GM21515 (cell line): ENCODE results near the gene ABLIM3.
"Not testable (repeated sequence)": the region's sequence is repeated elsewhere in the genome, so short reads cannot be mapped to it uniquely, and the experiment has no call there.

Source experiments
- ATAC-seq: cut with Tn5 transposase; IDR thresholded peaks from one replicate; pipeline ENCODE4 v1.9.1; 2021; ENCODE audit not compliant: unreplicated experiment

The ABLIM3 gene

DNA sequence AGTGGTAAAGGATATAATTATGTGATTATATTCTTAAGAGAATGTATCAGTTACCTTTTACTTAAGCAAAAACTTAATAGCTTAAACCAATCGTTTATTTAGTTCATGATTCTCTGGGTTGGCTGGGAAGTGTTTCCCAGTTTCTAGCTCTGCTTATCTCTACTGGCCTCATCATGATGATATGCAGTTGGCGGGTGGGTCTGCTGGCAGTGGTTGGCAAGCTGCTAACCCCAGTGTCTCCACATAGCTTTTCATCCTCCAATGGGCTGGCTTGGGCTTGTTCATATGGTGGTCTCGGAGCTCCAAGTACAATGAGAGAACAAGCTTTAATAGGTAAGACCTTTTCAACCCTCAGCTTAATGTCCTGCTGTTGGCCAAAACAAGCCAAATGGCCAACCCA lies 43.8 kb downstream of the ABLIM3 start:
- ATAC-seq, result no peak

GRCh38 chr5:149186506-149186905 lies 45.2 kb downstream of the ABLIM3 start:
- ATAC-seq, result no peak

DNA sequence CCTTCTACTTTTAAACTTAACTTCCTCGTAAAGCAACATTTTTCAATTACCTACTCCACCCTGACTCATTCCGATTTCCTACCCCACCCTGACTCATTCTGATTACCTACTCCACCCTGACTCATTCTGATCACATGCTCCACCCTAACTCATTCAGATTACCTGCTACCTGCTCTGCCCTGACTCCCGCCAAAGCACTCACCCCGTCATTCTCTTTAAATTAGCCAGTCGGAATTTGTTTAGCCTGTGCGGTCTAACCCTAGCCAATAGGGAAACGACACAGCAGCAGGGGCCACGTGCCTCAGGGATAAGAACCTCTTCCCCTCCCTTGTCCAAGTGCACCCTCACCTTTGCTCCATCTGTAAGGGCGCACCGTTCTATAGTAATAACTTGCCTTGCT lies 46.3 kb downstream of the ABLIM3 start:
- not testable (repeated sequence) for ATAC-seq

DNA sequence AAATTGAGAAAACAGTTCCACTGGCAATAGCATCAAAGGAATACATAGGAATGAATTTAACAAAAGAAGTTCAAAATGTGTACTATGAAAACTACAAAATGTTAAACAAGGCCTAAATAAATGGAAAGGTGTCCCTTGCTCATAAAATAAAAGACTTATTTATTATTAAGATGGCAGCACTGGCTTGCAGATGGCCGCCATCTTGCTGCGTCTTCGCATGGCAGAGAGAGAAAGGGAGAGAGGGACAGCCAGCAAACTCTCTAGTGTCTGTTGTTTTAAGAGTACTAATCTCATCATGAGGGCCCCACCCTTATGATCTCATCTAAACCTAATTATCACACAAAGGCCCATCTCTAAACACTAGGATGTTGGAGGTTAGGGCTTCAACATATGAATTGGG lies 47.1 kb downstream of the ABLIM3 start:
- no peak for ATAC-seq

DNA sequence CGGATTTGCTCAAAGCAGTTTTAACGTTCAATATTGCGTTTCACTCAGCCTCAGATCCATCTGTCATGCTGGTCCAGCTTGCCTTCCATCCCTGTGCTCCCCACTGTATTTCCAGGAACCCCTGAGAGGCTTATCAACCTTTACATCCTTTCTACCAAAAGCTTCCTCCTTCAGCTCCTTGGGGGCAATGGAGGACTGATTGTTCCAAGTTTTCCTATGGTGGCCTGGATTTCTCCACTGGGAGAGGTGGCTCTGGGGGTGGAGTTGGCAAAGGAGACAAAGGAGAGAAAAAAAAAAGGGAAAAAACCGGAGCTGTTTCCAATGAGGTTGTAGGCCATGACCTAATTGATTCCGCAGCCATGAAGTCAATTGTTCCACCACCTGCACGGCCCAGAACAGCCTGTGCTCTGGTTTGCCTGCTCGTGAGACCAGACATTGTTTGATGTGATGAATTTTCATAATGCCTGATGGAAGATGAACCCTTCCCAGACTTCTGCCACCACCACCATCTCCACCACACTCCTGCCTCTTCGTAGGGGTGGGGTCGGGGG lies 54.1 kb downstream of the ABLIM3 start:
- no peak for ATAC-seq

- no peak for ATAC-seq
Observed at GRCh38 chr5:149195962-149196361, 54.7 kb downstream of the ABLIM3 start.

DNA sequence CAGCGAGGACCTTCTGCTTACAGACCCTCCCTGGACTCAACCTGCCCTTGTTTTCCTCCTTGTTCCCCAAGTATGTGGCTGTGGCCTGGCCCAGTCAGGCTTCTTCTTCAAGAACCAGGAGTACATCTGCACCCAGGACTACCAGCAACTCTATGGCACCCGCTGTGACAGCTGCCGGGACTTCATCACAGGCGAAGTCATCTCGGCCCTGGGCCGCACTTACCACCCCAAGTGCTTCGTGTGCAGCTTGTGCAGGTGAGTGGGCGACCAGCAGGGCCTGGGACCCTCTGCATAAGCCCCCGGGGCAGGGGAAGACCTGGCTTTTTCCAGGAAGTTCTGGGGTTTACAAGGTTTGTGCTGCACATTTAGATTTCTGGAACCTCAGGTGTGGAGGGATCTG lies 56.9 kb downstream of the ABLIM3 start:
- ATAC-seq, result no peak

GRCh38 chr5:149200355-149200754 lies 59.1 kb downstream of the ABLIM3 start:
- ATAC-seq, result no peak

GRCh38 chr5:149201121-149201637 lies 59.9 kb downstream of the ABLIM3 start:
- no peak for ATAC-seq

DNA sequence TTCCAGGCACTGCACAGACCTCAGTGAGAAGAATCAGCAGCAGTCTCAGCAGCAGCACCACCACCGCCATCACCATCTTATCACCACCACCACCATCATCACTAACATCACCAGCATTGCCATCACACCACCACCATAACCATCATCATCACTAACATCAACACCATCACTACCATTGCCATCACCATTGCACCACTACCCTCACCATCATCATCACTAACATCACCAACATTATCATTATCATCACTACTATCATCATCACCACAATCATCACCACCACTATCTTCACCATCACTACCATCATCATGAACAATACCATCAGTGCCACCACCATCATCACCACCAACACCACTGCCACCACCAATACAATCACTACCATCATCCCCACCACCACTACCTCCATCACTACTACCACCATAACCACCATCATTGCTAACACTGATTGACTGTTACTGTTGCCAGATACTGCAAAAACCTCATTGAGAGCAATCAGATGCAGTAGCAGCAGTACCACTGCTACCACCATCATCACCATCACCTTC lies 61.7 kb downstream of the ABLIM3 start:
- ATAC-seq, result no peak

- no peak for ATAC-seq
Observed at GRCh38 chr5:149203921-149204441, 62.7 kb downstream of the ABLIM3 start.

DNA sequence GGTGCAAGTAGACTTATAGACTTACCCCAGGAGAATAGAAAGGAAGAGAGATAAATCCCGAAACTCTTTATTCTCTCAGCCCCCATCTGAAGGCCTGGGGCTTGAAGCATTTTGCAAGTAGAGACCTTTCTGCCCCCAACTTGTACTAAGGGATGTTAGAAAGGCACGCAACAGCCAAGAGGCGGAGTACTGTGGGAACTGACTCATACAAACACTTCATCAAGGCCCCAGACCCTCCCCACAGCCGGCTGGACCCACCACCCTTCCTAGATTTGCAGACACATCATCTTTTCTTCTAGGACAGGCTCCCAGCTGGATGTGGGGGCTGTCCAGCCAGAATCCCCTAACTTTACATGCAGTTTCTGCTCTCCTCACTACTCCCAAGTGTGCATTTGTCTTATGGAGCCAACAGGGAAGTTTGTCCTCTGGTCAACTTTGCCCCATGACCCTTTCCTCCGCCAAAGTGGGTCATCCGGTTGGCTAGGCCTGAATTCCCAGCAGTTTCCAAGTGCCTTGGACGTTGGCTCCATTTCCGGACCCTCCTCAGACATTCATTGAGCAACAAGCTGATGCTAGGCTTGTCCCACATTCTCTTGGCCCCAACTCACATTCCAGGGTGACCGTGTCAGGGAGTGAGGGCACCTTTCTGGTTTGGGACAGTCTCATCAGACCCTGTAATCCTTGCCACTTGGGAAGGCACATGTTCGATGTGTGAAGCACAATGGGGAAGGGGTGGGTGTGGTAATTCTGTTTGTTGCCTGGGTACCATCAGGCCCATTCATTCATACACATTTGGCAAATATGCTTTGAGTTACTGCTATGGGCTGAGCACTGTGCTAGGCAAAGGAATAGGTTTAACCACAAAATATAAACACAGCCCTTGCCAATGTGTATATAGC lies 64.6 kb downstream of the ABLIM3 start:
- no peak for ATAC-seq

GRCh38 chr5:149206524-149207141 lies 65.3 kb downstream of the ABLIM3 start:
- ATAC-seq, result no peak

GRCh38 chr5:149207831-149208230 lies 66.5 kb downstream of the ABLIM3 start:
- no peak for ATAC-seq

GRCh38 chr5:149210225-149210624 lies 68.9 kb downstream of the ABLIM3 start:
- ATAC-seq, result no peak

DNA sequence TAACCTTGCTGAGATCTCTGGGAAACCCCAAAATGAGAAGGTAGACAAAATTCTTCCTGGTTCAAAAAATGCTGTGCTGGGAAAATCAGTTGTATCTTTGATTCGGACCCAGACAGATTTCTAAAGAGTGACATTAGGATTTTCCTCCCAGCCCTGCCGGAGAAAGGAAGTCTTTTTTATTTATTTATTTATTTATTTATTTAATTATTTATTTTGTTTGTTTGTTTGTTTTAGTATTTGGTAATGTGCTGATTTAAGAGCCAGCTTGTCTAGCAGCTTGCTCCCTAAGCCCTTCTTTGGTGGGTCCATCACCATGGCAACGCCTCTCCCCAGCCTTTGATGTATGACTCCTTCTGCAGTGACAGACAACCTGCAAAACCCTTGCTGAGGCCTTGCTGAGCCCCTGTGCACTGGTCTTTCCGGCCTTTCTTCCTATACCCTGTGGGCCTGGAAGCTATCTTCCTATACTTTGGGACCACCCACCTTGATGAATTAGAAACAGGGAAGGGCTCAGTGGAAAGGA lies 69.7 kb downstream of the ABLIM3 start:
- ATAC-seq, result no peak

DNA sequence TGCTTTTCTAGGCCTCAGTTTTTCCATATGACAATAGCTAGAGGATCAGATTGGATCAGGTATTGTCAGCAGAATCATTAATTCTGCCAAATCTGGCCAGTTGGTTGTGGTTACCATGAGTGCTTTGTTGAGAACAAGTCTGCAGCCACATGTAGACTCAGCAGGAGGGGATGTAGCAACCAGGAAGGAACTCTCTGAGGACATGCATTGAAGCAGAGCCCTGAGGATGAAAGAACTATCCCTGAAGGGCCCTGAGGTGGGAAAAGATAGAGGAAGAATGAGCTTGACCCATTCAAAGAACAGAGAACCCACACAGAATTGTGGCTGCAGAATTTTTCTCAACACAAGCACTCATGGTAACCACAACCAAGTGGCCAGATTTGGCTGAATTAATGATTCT lies 70.3 kb downstream of the ABLIM3 start:
- no peak for ATAC-seq

DNA sequence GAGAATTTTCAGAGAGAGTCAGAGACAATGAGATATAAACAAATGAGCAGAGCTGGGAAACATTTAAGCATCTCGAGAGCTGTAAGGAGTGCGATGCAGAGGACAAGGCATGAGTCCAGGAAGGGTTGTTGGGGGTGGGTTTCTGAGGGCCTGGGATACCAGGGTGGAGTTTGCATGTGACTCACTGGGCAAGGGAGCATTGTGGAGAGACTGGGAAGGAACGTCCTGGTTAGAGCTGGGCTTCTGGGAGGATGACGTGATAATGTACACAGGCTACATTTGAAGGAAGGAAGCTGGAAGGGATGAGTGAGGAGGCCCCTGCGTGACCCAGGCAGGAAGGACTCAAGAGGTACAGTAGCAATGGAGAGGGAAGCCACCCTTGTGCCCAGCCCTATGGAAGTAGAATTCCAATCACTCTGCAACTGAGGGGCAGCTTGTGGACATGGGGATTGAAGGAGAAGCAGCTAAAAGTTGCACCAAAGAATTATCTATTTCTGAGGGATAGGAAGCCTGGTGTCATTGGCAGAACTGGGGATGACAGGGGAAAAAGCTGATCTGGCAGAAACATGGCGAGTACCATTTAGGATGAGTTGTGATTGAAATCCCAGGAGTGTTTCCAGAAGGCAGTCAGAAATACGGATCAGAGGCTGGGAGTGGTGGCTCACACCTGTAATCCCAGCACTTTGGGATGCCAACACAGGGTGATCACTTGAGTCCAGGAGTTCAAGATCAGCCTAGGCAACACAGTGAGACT lies 71.1 kb downstream of the ABLIM3 start:
- ATAC-seq, result no peak

- ATAC-seq, result no peak
Observed at GRCh38 chr5:149213264-149213880, 72.1 kb downstream of the ABLIM3 start.

- no peak for ATAC-seq
Observed at GRCh38 chr5:149215478-149216090, 74.3 kb downstream of the ABLIM3 start.
